GM21526 (cell line): ENCODE data around the gene BRIX1.
"Not testable (repeated sequence)": the region's sequence is repeated elsewhere in the genome, so short reads cannot be mapped to it uniquely, and the experiment has no call there.

ENCODE experiments used
- ATAC-seq: cut with Tn5 transposase; IDR thresholded peaks from one replicate; pipeline ENCODE4 v1.9.1; 2021; ENCODE audit warnings: moderate library complexity; ENCODE audit not compliant: unreplicated experiment, low FRiP score

Gene BRIX1

GRCh38 chr5:34914671-34915138 lies 806 bp upstream of the BRIX1 start:
- ATAC-seq: peak; percentile 16

DNA sequence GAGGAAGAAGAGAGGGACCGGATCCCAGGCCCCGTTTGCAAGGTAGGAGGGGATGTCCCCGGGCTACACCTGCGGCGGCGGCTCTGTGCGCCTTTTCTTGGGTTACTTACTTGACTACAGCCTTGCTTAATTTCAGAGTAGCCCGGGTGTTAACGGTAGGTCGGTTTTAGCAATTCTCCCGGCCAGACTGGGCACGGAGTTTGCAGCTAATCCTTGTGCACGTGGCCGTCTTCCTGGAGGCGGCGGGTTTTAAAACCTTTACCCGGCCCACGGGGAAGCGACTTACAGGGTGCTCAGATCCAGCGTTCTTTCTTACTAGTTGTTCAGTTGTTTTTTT lies 313 bp downstream of the BRIX1 start:
- ATAC-seq: peak; percentile 8

GRCh38 chr5:34916518-34916917 lies 1.0 kb downstream of the BRIX1 start:
- ATAC-seq: no peak

DNA sequence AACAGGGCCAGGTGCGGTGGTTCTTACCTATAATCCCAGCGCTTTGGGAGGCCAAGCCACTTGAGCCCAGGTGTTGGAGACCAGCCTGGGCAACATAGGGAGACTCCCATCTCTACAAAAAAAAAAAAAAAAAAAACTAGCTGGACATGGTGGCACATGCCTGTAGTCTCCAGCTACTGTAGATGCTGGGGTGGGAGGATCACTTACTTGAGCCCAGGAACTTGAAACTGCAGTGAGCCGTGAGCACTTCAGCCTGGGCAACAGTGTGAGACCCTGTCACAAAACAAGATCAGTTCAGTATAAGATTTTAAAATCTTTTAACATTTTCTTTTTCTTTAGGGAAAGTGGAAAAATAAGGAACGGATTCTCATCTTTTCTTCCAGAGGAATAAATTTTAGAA lies 2.5 kb downstream of the BRIX1 start:
- no peak for ATAC-seq

DNA sequence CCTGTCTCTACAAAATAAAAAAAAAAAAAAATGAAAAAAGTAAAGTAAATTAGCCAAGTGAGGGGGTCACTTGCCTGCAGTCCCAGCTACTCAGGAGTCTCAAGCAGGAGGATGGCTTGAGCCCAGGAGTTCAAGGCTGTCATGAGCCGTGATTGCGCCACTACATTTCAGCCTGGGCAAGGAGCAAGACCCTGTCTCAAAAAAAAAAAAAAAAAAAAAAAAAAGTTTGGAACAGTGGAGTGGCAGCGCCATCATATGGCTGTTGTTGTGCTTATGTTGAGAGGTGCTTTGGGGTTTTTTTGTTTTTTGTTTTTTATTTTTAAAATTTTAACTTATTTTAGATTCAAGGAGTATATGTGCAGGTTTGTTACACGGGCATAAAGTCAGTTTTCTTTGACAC lies 3.6 kb downstream of the BRIX1 start:
- no peak for ATAC-seq

- not testable (repeated sequence) for ATAC-seq
Observed at GRCh38 chr5:34923256-34923655, 7.7 kb downstream of the BRIX1 start.

GRCh38 chr5:34923694-34924461 lies 8.4 kb downstream of the BRIX1 start:
- ATAC-seq: peak; percentile 45

- no peak for ATAC-seq
Observed at GRCh38 chr5:34924462-34924765, 8.9 kb downstream of the BRIX1 start.

- no peak for ATAC-seq
Observed at GRCh38 chr5:34926318-34926888, 10.9 kb downstream of the BRIX1 start.

- ATAC-seq: no peak
Observed at GRCh38 chr5:34927785-34928184, 12.3 kb downstream of the BRIX1 start.

DNA sequence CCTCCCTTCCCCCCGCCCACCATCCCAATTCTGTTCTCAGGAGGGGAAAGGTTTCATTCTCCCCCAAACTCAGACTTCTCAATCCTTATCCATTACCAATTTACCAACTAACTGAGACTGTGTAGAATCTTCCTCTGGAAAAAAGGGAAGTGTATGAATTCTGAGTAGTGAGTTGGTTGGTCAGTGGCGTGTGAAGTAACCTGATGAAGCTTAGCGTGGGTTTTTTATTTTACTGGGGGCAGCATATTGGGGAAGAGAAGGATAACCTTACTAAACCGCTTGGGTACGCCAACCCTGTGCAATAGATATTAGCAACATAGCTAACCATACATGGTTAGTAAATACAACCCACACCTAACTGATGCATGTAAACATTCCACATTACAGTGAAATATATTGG lies 12.8 kb downstream of the BRIX1 start:
- ATAC-seq: no peak

DNA sequence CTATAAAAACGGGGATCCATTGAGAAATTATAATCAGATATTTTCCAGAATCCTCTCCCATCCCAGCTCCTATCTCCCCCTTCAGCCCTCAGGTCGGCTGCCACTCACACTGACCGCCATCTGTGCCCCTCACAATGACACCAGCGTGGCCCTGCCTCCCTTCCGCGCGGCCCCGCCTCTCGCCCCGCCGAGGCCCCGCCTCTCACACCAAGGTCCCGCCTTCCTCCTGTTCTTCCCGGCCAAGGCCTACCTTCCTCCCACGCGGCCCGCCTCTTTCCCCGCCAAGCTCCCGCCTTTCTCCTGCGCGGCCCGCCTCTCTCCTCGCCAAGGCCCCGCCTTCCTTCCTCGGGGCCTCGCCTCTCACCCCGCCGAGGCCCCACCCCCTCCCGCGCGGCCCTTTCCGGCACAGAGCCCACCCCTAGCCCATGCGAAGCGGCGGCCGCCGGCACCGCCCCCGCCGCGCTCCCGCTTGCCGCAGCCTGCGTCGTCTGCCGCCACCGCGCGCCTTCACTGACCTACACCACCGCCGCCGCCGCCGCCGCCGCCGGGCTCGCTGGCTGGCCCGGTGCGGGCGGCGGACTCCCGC lies 13.7 kb downstream of the BRIX1 start, which contains the start of gene DNAJC21:
Gene DNAJC21, plus strand, starts transcription at position 426 of the 586 bp plus-strand sequence. CDS start 261 bp downstream, outside the sequence.
- peak; percentile 90 for ATAC-seq

DNA sequence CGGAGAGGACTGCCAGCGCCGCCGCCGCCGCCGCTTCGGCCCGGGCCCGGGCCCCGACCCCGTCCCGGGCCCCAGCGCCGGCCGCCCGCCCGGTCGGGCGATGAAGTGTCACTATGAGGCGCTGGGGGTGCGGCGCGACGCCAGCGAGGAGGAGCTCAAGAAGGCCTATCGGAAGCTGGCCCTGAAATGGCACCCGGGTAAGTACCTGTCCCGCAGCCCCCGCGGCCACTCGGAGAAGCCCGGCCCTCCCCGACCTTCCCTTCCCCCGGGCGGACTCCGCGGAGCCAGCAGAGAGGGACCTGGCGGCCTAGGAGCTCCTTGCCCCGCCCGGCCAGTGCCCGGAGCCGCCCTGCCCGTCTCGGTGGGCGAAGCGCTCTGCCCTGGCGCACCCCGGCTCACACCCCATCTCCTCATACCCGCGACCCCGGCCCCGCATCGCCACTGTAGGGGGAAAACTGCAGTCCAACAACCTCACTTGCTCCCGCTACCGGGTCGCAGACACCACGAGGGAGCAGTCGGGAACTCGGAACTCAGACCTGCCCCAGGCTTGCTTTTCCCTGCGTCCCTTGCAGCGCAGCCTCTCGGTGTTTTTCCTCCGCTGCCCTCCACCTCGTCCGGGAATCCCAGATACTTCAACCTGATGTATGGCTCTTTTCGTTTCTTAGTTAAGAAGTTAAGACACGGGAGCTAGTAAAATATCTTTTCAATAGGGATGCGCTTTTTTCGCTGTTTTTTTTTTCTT lies 14.4 kb downstream of the BRIX1 start:
- peak; percentile 70 for ATAC-seq

DNA sequence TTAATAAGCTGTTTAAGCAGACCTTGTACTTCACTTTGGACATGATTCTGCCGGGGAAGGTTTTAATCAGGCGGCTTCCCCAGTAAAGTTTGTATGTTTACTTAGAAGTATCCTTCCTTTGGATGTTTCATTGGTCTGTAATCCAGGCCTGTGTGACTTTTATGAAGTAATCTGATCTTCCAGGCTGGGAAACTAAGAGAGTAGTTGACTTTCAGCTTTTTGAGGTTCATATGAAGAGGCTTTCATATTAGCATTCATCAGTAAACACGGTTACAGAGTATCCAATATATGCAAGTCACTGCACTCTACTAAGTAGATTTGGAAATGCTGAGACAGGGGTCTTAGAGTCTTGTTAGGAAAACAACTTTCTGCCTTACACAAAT lies 14.9 kb downstream of the BRIX1 start:
- ATAC-seq: no peak

- ATAC-seq: no peak
Observed at GRCh38 chr5:34930870-34931269, 15.4 kb downstream of the BRIX1 start.

GRCh38 chr5:34932947-34933346 lies 17.4 kb downstream of the BRIX1 start:
- no peak for ATAC-seq

GRCh38 chr5:34941936-34942335 lies 26.4 kb downstream of the BRIX1 start:
- ATAC-seq: no peak

DNA sequence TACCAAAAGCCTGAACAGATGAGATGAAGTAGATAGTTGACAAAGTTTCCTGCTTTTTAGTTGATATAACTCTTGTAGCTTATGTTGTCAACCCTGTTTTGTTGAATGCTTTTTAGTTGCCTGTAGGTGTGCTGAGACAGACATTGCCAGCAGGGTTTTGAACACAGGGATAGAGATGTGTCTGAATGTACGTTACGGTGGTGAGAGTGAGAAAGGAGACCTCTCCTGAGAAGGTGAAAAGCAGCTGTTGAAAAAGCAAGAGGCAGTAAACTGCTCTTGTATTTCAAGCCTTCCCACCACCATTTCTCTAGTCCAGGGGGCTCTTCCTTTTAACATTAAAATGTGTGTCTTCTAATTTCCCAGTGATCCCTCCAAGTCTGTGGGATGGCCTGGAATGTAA lies 28.5 kb downstream of the BRIX1 start:
- no peak for ATAC-seq

GRCh38 chr5:34944460-34945047 lies 29.0 kb downstream of the BRIX1 start:
- no peak for ATAC-seq

DNA sequence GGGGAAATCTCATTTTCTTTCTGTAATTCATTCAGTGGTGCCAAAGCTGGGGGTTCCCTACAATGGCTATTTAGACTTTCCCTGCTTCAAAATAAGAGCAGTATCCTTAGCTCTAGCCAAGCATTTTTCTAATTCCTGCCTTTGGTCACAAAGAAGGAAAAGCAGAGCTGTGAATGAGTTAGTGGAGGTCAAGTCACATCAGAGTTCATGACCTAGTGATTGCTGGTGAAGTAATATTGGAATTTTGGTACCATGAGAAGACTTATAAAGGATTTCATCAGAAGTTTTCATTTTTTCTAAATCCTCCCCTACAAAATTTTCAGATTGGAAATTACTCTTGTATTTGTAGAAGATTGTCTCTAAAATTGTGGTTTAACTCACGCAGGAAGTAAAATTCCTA lies 41.8 kb downstream of the BRIX1 start:
- no peak for ATAC-seq
